DMS114 treated with DMSO at 0.1 percent for 48 hours (cell line): ENCODE data around the gene CD8A.
"Not testable (repeated sequence)": the region's sequence is repeated elsewhere in the genome, so short reads cannot be mapped to it uniquely, and the experiment has no call there.

Source experiments
- DNase-seq: peaks from one replicate; lab custom pipeline; 2025; ENCODE audit not compliant: unreplicated experiment; lab: John Stamatoyannopoulos, UW

The CD8A gene

DNA sequence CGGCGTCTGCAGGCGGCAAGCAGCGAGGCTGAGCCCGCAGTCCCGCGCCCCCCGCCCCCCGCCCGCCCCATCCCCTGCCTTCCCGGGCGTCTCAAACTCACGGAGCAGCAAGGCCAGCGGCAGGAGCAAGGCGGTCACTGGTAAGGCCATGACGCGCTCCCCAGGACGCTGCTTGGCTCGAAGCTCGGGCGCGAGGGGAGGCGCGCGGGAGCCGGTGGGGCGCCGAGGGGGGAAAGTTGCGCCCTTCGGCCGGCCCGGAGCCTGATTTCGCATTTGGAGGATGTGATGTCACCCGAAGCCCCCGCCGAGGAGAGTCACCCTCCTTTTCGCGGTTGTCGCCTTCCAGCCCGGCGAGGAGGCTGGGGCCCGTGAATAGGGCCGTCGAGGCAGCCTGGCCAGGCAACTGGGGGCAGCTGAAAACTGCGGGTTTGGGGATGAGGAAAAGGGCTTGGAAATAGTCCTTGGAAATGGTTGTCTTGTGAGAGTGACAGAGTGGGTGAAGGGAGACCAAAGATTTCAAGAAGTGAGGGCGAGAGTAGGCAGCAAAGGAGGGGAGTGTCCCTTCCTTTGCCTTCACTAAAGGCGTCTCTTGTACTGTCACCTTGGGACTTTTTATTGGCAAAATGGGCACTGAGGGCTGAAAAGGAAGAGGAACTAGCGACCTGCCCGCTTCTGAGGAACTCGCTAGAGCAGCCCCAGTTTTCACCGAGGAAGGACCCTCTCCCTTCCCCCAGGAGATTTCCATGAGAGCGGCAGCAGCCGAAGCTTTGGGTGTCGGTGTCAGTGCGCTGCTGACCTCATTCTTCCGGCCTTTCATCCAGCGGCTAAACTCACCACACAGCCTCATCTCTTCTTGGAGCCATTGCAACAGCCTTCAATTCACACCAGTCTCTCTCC, at the start of gene CD8A:
TSS of gene CD8A (minus strand) at position 238 of the 897 bp plus-strand sequence. CDS start at position 150, 88 bp downstream.
- no peak for DNase-seq

DNA sequence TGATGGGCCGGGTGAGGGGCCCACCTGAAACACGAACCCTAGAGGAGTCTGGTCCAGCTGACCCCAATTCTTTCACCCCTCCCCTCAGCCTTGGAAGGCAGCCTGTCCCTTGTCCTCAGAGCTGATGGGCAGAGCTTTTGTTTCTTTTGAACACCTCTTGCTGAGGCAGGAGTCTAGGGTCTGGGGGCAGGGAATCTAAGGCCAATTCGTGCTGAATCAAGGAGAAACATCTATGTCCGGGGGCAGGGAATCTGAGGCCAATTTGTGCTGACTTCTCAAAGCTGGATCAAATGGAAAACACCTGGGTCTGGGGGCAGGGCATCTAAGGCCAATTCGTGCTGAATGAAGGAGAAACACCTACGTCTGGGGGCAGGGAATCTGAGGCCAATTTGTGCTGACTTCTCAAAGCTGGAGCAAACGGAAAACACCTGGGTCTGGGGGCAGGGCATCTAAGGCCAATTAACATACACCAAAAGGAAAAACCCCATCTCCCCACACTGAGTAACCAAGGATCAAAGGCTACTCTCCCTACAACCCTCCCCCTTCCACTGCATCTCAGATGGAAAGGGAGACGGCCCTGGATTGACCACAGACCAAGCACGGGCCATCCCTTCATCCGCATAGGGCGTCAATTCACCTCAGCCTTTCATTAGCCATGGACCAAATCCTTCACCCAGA, 49.3 kb upstream of the CD8A start:
- not testable (repeated sequence) for DNase-seq

DNA sequence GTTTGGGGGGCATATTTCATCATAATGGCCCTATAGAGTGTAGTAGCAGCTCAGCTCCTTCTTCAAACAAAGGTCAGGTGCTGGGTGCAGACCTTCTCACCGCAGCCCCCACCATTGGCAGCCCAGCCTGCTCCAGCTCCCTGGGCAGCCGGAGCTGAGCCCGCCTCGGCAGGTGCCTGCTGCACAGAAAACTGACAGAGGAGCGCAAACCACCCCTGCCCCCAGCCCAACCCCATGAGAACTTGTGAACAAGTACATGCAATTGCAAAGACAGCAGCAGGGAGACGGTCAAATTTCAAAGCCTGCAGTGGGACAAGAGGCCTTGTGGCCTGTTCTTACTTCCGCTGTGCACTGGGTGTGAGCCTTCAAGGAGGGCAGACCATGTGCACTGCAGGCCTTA, 48.7 kb upstream of the CD8A start:
- not testable (repeated sequence) for DNase-seq

DNA sequence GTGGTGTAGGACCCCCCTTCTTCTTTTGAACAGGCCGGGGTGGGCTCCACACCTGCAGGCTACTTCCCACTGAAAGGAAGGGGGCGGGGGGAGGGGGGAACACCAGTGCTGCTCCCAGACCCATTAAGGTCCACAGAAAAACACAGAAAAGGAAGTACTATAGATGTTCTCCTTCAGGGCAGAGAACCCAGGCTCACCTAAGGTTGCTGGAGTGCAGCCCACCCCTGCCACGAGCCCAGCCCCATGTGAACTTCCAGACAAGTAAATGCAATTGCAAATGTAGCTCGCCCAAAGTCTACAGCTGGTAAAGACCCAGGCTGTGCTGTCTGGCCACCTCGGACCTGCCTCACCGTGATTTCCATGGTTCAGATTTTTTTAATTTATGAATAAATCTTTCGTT, 47.0 kb upstream of the CD8A start:
- DNase-seq = not testable (repeated sequence)

DNA sequence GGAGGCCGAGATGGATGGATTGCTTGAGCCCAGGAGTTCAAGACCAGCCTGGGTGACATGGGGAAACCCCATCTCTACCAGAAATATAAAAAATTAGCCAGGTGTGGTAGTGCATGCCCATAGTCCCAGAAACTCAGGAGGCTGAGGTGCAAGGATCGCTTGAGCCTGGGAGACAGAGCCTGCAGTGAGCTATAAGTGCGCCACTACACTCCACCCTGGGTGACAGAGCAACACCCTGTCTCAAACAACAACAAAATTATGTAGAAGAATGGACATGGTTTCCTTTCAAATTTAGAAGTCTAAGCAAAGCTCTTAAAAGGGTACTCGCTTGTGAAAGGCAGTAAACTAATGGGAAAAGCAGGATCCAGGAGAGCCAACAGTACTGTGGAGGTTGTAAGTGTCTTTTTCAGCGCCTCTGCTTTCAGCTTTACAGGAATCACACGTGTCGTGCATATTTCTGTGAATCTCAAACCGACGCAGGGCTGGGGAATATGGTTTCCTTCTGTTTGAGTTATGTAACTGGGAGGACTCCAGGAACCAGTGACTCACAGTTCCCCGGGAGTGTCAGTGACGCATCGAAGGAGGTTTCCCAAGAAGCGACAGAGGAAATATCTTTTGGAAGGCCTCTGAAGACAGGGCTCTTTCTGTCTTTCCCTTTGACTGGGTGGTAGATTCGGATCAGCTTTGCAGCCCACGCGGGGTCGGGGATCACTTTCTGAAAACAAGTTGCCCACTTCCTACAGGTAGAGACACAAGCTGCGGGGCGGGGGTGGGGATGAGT, 46.4 kb upstream of the CD8A start:
- DNase-seq = not testable (repeated sequence)

DNA sequence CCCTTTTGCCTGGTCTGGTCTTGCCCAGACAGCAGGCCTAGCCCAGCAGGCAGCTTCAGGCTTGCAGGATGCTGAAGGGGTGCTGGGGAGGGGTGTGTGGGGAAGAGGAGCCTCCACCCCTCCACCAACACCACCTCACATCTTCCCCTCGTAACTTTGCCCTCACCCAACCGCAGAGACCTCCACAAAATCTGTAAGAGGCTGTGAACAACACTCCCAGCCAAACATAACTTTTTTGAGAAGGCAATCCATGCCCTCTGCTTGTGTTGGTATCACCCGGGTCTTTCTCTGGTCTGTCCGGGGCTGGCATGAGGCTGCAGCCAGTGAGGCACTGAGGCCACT, 44.8 kb upstream of the CD8A start:
- not testable (repeated sequence) for DNase-seq

DNA sequence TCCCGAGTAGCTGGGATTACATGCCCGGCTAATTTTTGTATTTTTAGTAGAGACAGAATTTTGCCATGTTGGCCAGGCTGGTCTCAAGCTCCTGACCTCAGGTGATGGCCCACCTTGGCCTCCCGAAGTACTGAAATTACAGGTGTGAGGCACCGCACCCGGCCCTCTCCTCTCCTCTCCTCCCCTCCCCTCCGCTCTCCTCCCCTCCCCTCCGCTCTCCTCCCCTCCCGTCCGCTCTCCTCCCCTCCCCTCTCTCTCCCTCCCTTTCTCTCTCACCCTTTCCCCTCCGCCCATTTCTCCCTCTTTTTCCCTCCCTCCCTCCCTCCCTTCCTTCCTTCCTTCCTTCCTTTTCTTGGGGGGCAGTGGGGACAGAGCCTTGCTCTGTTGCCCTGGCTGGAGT, 42.6 kb upstream of the CD8A start:
- no peak for DNase-seq

DNA sequence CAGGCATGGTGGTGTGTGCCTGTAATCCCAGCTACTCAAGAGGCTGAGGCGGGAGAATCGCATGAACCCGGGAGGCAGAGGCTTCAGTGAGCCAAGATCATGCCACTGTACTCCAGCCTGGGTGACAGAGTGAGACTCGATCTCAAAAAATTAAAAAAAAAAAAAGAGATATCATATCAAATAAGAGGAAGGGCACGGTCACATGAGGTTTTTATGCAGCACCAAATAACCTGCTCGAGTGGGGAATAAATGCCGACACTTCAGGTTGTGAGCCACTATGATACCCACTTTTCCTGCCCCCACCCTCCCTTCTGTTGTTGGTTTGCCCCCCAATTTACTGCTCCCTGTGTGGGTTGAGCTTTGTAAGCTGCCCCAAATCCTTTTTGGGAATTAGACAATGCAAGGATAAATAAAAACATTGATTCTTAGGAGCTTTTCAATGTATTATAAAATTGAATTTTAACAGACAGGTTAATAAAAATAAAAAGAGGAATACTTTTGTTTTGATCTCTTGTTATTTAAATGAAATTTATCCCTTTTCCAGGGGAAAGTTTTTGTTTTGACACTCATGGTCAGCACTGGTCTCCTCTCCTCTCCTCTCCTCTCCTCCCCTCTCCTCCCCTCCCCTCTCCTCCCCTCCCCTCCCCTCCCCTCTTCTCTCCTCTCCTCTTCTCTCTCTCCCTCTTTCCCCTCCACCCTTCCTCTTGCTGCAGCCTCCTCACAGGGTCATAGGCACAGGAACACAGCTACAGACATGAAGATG, 41.8 kb upstream of the CD8A start:
- DNase-seq = no peak

DNA sequence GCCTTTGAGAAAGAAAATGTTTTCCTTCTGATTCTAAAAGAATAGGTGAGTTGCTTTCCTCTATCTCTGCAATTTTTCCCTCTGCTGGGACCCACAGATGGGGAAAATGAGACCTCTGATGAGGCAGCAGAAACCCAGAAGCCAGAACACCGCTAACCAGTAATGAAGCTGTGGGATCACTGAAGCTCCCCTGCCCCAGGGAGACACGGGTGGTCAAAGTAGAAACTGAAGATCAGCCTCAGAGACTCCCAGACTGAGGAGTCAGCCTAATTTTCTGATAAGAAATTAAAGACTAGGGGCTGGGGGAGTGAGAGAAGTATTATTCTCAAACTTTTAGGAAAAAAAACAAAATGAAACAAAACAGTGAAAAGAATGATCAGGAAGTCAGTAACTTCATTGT, 40.8 kb upstream of the CD8A start:
- DNase-seq = no peak

DNA sequence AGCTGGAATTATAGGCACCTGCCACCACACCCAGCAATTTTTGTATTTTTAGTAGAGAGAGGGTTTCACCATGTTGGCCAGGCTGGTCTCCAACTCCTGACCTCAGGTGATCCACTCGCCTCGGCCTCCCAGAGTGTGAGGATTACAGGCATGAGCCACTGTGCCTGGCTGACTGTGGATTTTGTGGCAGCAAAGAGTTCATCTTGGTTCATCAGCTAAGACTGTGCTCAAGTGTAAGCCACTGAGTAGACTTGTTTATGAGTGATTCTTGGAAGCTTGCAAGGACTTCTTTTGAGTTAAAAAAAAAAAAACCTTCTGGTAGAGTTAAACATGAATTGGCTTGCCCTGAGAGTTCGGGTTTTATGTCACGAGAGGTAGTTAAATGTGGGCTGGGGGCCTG, 36.2 kb upstream of the CD8A start:
- DNase-seq = no peak

DNA sequence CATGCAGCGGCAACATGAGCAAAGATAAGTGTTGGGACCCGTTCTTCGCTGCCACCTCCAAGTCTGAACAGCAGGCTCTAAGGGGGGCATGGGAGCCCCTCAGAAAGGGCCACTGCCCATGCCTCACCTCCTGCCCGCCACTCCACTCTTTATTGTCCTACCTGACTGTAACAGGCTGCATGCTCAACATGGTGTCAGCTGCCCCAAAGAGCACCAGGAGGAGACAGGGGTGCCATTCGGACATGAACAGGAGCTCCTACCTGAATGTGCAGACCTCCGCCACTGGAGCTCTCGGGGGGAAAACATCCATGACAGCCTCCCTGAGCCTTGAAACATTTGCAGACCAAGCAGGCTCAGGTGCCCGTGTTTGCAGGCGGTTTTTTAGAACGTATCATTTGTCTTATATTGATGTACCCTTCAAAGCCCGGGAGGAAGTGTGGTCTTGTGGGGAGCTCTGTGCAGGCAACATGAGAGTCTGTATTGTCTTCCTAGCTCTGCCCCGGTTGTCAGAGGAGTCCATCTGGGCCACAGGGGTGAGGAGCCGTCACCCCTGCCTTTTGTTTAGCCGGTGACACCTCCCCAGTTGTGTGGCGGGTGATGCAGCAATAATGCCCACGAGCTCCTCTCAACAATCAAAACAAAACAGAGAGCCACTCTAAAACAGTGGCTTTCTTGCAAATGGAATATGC, 35.1 kb upstream of the CD8A start:
- no peak for DNase-seq

DNA sequence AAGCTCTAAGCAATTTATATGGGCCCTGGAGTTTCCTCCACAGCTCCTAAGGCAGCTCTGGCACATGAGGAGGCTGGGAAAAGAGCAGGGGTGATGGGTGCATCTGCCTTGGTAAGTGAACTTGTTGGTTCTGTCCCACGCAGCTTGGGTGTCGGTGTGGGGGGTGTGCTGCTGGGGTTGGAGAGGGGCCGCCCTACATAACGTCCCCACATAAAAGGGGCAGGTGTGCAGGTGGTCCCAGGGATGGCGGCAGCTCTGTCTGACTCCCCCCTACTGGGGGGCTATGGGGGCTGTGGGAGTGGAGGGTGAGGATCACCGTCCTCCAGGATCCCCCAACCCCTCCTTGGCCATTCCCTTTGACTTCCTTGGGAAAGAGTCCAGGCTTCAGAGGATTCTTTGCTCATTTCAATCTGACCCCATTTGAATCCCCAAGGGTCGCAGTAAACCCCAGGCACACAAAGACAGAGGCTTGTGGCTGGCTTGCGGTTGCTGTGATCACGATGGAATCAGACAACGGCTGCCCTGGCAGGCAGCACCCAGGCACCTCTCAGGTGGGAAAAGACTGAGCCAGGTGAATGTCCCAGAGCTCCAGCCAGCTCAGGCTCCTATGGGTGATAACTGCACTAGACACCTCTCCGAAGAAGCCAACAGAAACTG, 34.5 kb upstream of the CD8A start:
- DNase-seq = no peak

DNA sequence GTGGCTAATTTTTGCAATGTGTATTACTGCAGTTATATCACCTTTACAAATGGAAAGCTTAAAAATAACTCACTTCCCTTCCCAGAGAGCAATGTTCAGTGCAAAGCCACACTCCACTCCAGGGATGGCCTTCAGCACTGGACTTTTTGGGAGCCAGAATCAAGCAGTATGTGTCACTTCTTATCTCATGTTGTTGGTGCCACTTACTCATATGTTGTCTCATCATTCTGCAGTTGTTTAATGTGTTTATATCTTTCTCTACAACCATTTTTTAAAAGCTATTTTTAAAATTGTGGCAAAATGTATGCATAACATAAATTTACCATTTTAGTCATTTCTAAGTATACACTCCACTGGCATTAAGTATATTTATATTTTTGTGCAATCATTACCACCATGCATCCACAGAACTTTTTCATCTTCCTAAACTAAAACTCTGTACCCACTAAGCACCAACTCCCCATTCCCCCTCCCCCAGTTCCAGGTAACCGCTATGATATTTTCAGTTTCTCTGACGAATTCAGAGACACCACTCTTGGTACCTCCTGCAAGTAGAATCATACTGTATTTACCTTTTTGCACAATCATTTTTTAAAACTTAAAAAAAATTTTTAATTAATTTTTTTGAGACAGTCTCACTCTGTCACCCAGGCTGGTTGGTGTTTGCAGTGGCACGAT, 32.1 kb upstream of the CD8A start:
- DNase-seq = no peak

DNA sequence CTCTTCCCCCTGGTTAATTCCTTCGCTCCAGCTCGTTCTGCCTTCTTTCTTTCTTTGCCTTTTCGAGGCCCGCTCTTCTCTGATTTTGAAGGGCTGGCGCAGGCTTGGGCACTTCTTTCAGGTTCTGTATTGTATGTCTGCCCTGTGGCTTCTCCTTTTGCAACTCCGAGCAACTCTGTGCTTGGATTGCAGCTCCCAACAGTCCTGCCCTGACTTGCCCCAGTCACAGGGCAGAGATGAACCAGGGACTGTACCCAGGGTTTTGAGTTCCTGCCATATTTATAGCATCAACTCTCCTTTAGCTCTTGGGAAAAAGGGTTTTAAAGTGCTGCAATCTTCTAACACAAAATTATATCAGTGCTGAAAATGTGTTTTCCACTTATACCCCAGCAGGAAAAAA, 31.1 kb upstream of the CD8A start:
- no peak for DNase-seq

DNA sequence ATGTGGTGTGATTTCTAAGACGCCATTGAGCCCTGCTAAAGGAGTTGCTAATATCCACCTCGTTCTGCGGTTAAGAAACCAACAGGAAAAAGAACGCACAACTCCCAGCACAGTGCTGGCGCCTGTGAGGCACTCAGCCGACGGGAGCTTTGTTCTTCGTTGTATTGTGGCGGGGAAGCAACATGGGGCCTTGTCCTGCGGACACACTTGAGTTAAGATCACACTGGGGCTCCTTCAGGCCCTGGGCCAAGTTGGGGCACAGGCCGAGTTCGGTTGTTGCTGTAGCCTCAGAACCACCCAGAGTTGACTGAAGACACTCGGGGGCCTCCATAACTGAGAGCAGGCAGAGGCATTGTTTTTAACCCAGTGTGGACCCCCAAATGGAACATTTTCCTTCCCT, 30.6 kb upstream of the CD8A start:
- no peak for DNase-seq

DNA sequence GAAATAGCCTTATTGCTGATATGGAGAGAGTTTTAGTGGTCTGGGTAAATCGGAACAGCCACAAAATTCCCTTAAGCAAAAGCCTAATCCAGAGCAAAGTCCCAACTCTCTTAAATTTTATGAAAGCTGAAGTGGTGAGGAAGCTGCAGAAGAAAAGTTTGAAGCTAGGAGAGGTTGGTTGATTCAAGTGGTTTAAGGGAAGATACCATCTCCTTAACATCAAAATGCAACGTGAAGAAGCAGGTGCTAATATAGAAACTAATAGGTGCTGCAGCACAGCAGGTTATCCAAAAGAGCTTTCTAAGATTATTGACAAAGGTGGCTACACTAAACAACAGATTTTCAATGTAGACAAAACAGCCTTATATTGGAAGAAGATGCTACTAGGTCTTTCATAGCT, 28.2 kb upstream of the CD8A start:
- no peak for DNase-seq

DNA sequence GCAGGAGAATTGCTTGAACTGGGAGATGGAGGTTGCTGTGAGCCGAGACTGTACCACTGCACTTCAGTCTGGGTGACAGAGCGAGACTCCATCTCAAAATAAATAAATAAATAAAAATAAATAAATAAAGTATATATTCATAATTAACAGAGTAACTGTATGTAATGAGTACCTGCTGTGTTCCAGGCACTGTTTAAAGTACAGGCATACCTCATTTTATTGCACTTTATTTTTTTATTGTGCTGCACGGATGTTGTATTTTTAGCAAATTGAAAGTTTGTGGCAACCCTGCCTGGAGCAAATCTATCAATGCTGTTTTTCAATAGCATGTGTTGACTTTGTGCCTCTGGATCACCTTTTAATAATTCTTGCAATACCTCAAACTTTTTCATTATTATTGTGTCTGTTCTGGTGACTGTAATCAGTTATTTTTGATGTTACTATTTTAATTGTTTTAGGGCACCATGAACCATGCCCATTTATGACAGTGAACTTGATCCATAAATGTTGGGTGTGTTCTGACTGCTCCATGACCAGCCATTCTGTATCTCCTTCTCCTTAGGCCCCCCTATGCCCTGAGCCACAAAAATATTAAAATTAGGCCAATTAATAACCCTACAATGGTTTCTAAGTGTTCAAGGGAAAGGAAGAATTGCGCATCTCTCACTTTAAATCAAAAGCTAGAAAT, 27.5 kb upstream of the CD8A start:
- DNase-seq = no peak

DNA sequence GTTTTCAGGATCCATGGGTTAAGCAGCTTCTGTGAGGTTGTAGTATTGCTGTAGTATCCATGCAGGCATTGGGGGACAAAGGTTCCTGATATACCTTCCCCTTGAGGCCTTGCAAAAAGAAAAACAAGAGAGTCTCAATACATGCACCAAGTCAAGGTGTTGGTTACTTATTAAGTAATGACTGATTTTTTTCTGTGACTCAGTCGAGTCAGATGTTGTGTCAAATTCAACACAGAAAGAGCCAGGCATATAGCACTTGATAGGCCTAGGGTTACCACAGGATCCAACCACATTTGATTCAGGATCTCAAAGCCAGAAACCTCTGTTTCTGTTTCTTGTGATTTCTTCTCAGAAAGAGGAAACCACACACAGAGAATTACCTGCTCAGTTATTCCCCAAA, 24.9 kb upstream of the CD8A start:
- no peak for DNase-seq
